IMR-90 (cell line): ENCODE results near the gene DOCK4. TPM values are rescaled to one million over a fixed set of nuclear protein-coding genes. Genes with fewer than 3 reads are reported as not detected.

Source experiments
- ATAC-seq: fragments of 200-7000 bp; cut with Tn5 transposase; 2 replicates; pipeline ENCODE4 v1.9.1; 2020; ENCODE audit warnings: low read depth, mild to moderate bottlenecking, moderate library complexity
- BruUV-seq: library from RNA; stranded (reverse); fragments of 400-500 nt; replicated peaks from 2 replicates; lab custom pipeline; 2021; lab: Mats Ljungman, UMichigan
- CTCF ChIA-PET: fragments of 300-600 bp; formaldehyde crosslinking; extraction: SDS; loops from one replicate; lab custom pipeline; 2021; ENCODE audit warnings: antibody characterized with exemption; lab: Yijun Ruan, JAX
- POLR2A ChIA-PET: fragments of 300-600 bp; sonication (Branson Sonifier 250); formaldehyde crosslinking; loops from one replicate; lab custom pipeline; 2022; ENCODE audit warnings: antibody characterized with exemption; ENCODE audit not compliant: unreplicated experiment; lab: Charles Lee
- DNase-seq: peaks from one replicate; pipeline ENCODE4 v3.0.0; 2013
- H2AFZ ChIP-seq: replicated peaks from 2 replicates; pipeline ENCODE3; 2013; ENCODE audit warnings: low read length, mild to moderate bottlenecking; ENCODE audit not compliant: poor library complexity
- H2AK5ac ChIP-seq: 2 replicates; pipeline ENCODE4 v1.6.1; 2013; ENCODE audit warnings: low read depth, low read length, inconsistent platforms
- H2AK9ac ChIP-seq: replicated peaks from 2 replicates; pipeline ENCODE3; 2013; ENCODE audit warnings: mild to moderate bottlenecking, low read depth, low read length, moderate library complexity; ENCODE audit not compliant: poor library complexity
- H2BK120ac ChIP-seq: 2 replicates; pipeline ENCODE4 v1.6.1; 2013; ENCODE audit warnings: low read depth, low read length, inconsistent platforms
- H2BK15ac ChIP-seq: 3 replicates; pipeline ENCODE4 v1.6.1; 2013; ENCODE audit warnings: low read depth, low read length, inconsistent platforms
- H2BK20ac ChIP-seq: 2 replicates; pipeline ENCODE4 v1.6.1; 2013; ENCODE audit warnings: low read depth, mild to moderate bottlenecking, inconsistent platforms, low read length, moderate library complexity
- H2BK5ac ChIP-seq: 2 replicates; pipeline ENCODE4 v1.6.1; 2013; ENCODE audit warnings: mild to moderate bottlenecking, low read depth, low read length, inconsistent platforms; ENCODE audit not compliant: poor library complexity, severe bottlenecking
- H3K14ac ChIP-seq: replicated peaks from 2 replicates; pipeline ENCODE4 v1.6.1; 2013; ENCODE audit warnings: low read depth, low read length, inconsistent platforms
- H3K18ac ChIP-seq: 2 replicates; pipeline ENCODE4 v1.6.1; 2013; ENCODE audit warnings: low read depth, low read length, control low read depth
- H3K23ac ChIP-seq: 2 replicates; pipeline ENCODE4 v1.6.1; 2013; ENCODE audit warnings: low read depth, low read length, inconsistent platforms
- H3K27ac ChIP-seq: 2 replicates; pipeline ENCODE4 v1.5.1; 2013; ENCODE audit warnings: mild to moderate bottlenecking, control low read depth, low read length; ENCODE audit not compliant: insufficient read depth
- H3K27me3 ChIP-seq: 2 replicates; pipeline ENCODE4 v1.6.1; 2013; ENCODE audit warnings: low read length; ENCODE audit not compliant: control insufficient read depth, insufficient read depth
- H3K36me3 ChIP-seq: 2 replicates; pipeline ENCODE4 v1.6.1; 2013; ENCODE audit warnings: low read length, mixed read lengths; ENCODE audit not compliant: control insufficient read depth, insufficient read depth
- H3K4ac ChIP-seq: 2 replicates; pipeline ENCODE4 v1.6.1; 2013; ENCODE audit warnings: low read depth, low read length, inconsistent platforms
- H3K4me1 ChIP-seq: 2 replicates; pipeline ENCODE4 v1.6.1; 2013; ENCODE audit warnings: low read length, mixed read lengths; ENCODE audit not compliant: control insufficient read depth, insufficient read depth
- H3K4me2 ChIP-seq: 2 replicates; pipeline ENCODE4 v1.6.1; 2013; ENCODE audit warnings: low read depth, mild to moderate bottlenecking, control low read depth, low read length, moderate library complexity
- H3K4me3 ChIP-seq: 2 replicates; pipeline ENCODE4 v1.5.1; 2013; ENCODE audit warnings: low read depth, mild to moderate bottlenecking, control low read depth, low read length, moderate library complexity; ENCODE audit not compliant: insufficient read depth
- H3K56ac ChIP-seq: 2 replicates; pipeline ENCODE4 v1.6.1; 2013; ENCODE audit warnings: low read length, inconsistent platforms; ENCODE audit not compliant: insufficient read depth; ENCODE audit errors: extremely low read depth
- H3K79me1 ChIP-seq, 2 experiments: 2 replicates each; pipeline ENCODE4 v1.6.1; 2013; ENCODE audit warnings: low read length in 2 of 2, inconsistent platforms in 1 of 2, low read depth in 1 of 2
- H3K9ac ChIP-seq: 2 replicates; pipeline ENCODE4 v1.6.1; 2013; ENCODE audit warnings: low read depth, low read length, control low read depth
- H3K9me1 ChIP-seq: 2 replicates; pipeline ENCODE4 v1.6.1; 2013; ENCODE audit warnings: low read length, inconsistent platforms; ENCODE audit not compliant: insufficient read depth
- H3K9me3 ChIP-seq: 2 replicates; pipeline ENCODE4 v1.6.1; 2013; ENCODE audit warnings: low read length; ENCODE audit not compliant: control insufficient read depth, insufficient read depth
- H4K20me1 ChIP-seq: 2 replicates; pipeline ENCODE4 v1.6.1; 2013; ENCODE audit warnings: low read length, inconsistent platforms; ENCODE audit not compliant: insufficient read depth
- H4K5ac ChIP-seq: 2 replicates; pipeline ENCODE4 v1.6.1; 2013; ENCODE audit warnings: mild to moderate bottlenecking, low read depth, low read length, control low read depth
- H4K8ac ChIP-seq, 2 experiments: 2 replicates each; pipeline ENCODE4 v1.6.1; 2013; ENCODE audit warnings: low read depth in 2 of 2, low read length in 2 of 2, control low read depth in 1 of 2, inconsistent platforms in 1 of 2
- H4K91ac ChIP-seq: 2 replicates; pipeline ENCODE4 v1.6.1; 2013; ENCODE audit warnings: low read depth, low read length, inconsistent platforms; ENCODE audit not compliant: insufficient read depth
- BHLHE40 ChIP-seq: fragments of 150-350 bp; IDR thresholded peaks from 2 replicates; pipeline ENCODE4 v1.6.1; 2016; ENCODE audit warnings: mild to moderate bottlenecking, low read depth, low read length
- CEBPB ChIP-seq: IDR thresholded peaks from 2 replicates; pipeline ENCODE4 v1.6.1; 2012; ENCODE audit warnings: low read depth, low read length, improper control_type of control experiment
- CHD1 ChIP-seq: IDR thresholded peaks from 2 replicates; pipeline ENCODE4 v1.6.1; 2012; ENCODE audit warnings: low read depth, low read length, improper control_type of control experiment
- FOS ChIP-seq: fragments of 150-350 bp; IDR thresholded peaks from 2 replicates; pipeline ENCODE4 v1.6.1; 2016; ENCODE audit warnings: low read depth, low read length
- MAFK ChIP-seq: IDR thresholded peaks from 2 replicates; pipeline ENCODE4 v1.6.1; 2012; ENCODE audit warnings: low read depth, low read length, improper control_type of control experiment
- MAZ ChIP-seq: IDR thresholded peaks from 2 replicates; pipeline ENCODE4 v1.6.1; 2012; ENCODE audit warnings: low read depth, mild to moderate bottlenecking, low read length, improper control_type of control experiment, moderate library complexity, borderline replicate concordance
- MXI1 ChIP-seq: IDR thresholded peaks from 2 replicates; pipeline ENCODE4 v1.6.1; 2012; ENCODE audit warnings: low read depth, mild to moderate bottlenecking, low read length, moderate library complexity, borderline replicate concordance
- NFE2L2 ChIP-seq: fragments of 150-350 bp; IDR thresholded peaks from 2 replicates; pipeline ENCODE4 v1.6.1; 2016; ENCODE audit warnings: low read depth, mild to moderate bottlenecking, low read length
- POLR2A ChIP-seq: IDR thresholded peaks from 2 replicates; pipeline ENCODE4 v1.6.1; 2012; ENCODE audit warnings: mild to moderate bottlenecking, low read depth, low read length
- RAD21 ChIP-seq: IDR thresholded peaks from 2 replicates; pipeline ENCODE4 v1.6.1; 2012; ENCODE audit warnings: low read length, improper control_type of control experiment
- RCOR1 ChIP-seq: IDR thresholded peaks from 2 replicates; pipeline ENCODE4 v1.6.1; 2012; ENCODE audit warnings: mild to moderate bottlenecking, low read length, improper control_type of control experiment; ENCODE audit not compliant: insufficient replicate concordance
- RFX5 ChIP-seq: IDR thresholded peaks from 2 replicates; pipeline ENCODE4 v1.8.0; 2012; ENCODE audit warnings: low read depth, mild to moderate bottlenecking, low read length, moderate library complexity
- SMC3 ChIP-seq: fragments of 150-350 bp; IDR thresholded peaks from 2 replicates; pipeline ENCODE4 v1.6.1; 2016; ENCODE audit warnings: low read depth, mild to moderate bottlenecking, antibody characterized with exemption, low read length, moderate library complexity
- WGBS, 2 experiments: methylation state at CpG; one replicate each; pipeline versions ENCODE4 v1.1.5 to v1.1.7; 2013; ENCODE audit warnings: missing lambda C conversion rate in 2 of 2; ENCODE audit not compliant: insufficient read length in 1 of 2; ENCODE audit errors: extremely low coverage in 2 of 2; 5-methylcytosine and 5-hydroxymethylcytosine counted together
- dilution Hi-C: fragments of 300-500 bp; cut with HindIII; formaldehyde crosslinking; loops from one replicate; pipeline ENCODE4 v1.14.3; 2018; ENCODE audit warnings: low sequenced_read_pairs; ENCODE audit not compliant: unreplicated experiment
- in situ Hi-C: fragments of 300-500 bp; cut with MboI; formaldehyde crosslinking; loops from 3 replicates; pipeline ENCODE4 v1.14.3; 2019; ENCODE audit warnings: low sequenced_read_pairs, inconsistent platforms, mixed read lengths
- intact Hi-C: fragments of 100-400 bp; cut with micrococcal nuclease; formaldehyde crosslinking; loops from 2 replicates; pipeline ENCODE4 v1.10.0; 2022
- polyA plus RNA-seq, 3 experiments: library from polyadenylated mRNA; depleted of rRNA; stranded (reverse); fragments of >200 nt; gene quantifications; 2 replicates each; pipeline ENCODE4 v1.2.3, GENCODE V29; 2012; ENCODE audit warnings: low replicate concordance in 1 of 3
- total RNA-seq: library from RNA; depleted of rRNA; stranded (reverse); fragments of >200 nt; gene quantifications from 2 replicates; pipeline ENCODE4 v1.2.3, GENCODE V29; 2012
- TF ChIP-seq, protein P1 (sequence below): fragments of 150-350 bp; IDR thresholded peaks from 2 replicates; pipeline ENCODE4 v1.6.1; 2016; ENCODE audit warnings: low read depth, mild to moderate bottlenecking, low read length, moderate library complexity, borderline replicate concordance
- TF ChIP-seq, protein P2 (sequence below): conservative IDR thresholded peaks from 2 replicates; pipeline ENCODE4 v1.5.1; 2012; ENCODE audit warnings: mild to moderate bottlenecking, low read depth, low read length, improper control_type of control experiment
- TF ChIP-seq, protein P3 (sequence below): fragments of 150-350 bp; IDR thresholded peaks from 2 replicates; pipeline ENCODE4 v1.6.1; 2017; ENCODE audit warnings: mild to moderate bottlenecking, antibody characterized with exemption, low read length, low read depth

DOCK4 gene
- total and polyA plus RNA-seq, 2 of the 4 experiments (the other 2 are of a cell fraction), result 4.4 to 12.2 TPM

DNA sequence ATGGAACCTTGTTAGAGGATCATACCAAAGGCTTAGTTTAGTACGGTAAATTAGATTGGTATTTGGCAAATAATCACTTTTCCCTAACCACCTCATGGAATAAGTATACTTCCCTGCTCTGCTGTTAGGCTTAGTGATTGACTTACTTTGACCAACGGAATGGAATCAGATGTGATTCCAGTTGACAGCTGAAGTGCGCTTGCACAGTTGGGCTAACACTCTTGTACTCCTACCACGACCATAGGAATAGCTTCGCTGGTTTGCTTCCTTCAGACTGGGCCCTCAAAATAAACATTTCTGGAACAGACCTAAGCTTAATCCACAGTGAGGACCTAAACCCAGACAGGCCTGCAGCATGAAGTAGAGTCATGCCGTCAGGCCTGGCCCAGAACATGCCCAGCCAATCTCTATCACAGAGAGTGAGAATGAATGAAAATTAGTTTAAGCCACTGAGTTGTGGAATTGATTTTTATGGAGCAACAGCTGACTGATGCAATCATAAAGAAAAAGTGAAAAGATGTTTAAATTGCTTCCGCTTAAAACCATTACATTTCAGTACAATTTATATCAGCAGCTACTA, 122.3 kb downstream of the DOCK4 start:
- H2BK120ac ChIP-seq, result 0 out of 2 replicates have a peak overlapping the region, but pooled peaks have one; percentile 16
- H3K27me3 ChIP-seq, result no peaks in the 10 kb centered on the region
- no peak overlapping the region; the same call in 1 of the 2 replicates for H3K4me2 ChIP-seq
- no peaks in the 10 kb centered on the region for H3K9me3 ChIP-seq
- H4K91ac ChIP-seq, result no peak overlapping the region
- H3K23ac ChIP-seq, result no peak overlapping the region
- ChIA-PET POLR2A (no interaction called here), CTCF (no interaction called here)
- H2AK9ac ChIP-seq, result no peak overlapping the region
- in situ Hi-C loops, result no loop called here
- TF ChIP-seq FOS, result no peak
- no peak for TF ChIP-seq SMC3
- TF ChIP-seq, protein P1, sequence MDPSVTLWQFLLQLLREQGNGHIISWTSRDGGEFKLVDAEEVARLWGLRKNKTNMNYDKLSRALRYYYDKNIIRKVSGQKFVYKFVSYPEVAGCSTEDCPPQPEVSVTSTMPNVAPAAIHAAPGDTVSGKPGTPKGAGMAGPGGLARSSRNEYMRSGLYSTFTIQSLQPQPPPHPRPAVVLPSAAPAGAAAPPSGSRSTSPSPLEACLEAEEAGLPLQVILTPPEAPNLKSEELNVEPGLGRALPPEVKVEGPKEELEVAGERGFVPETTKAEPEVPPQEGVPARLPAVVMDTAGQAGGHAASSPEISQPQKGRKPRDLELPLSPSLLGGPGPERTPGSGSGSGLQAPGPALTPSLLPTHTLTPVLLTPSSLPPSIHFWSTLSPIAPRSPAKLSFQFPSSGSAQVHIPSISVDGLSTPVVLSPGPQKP, result no peak
- TF ChIP-seq MAZ, result no peak
- TF ChIP-seq CEBPB, result no peak
- TF ChIP-seq, protein P2, sequence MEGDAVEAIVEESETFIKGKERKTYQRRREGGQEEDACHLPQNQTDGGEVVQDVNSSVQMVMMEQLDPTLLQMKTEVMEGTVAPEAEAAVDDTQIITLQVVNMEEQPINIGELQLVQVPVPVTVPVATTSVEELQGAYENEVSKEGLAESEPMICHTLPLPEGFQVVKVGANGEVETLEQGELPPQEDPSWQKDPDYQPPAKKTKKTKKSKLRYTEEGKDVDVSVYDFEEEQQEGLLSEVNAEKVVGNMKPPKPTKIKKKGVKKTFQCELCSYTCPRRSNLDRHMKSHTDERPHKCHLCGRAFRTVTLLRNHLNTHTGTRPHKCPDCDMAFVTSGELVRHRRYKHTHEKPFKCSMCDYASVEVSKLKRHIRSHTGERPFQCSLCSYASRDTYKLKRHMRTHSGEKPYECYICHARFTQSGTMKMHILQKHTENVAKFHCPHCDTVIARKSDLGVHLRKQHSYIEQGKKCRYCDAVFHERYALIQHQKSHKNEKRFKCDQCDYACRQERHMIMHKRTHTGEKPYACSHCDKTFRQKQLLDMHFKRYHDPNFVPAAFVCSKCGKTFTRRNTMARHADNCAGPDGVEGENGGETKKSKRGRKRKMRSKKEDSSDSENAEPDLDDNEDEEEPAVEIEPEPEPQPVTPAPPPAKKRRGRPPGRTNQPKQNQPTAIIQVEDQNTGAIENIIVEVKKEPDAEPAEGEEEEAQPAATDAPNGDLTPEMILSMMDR, result no peak
- no peak for TF ChIP-seq POLR2A
- no peak for TF ChIP-seq RAD21
- TF ChIP-seq MXI1, result no peak
- TF ChIP-seq BHLHE40, result no peak
- no peak for TF ChIP-seq RFX5
- TF ChIP-seq RCOR1, result no peak
- TF ChIP-seq, protein P3, sequence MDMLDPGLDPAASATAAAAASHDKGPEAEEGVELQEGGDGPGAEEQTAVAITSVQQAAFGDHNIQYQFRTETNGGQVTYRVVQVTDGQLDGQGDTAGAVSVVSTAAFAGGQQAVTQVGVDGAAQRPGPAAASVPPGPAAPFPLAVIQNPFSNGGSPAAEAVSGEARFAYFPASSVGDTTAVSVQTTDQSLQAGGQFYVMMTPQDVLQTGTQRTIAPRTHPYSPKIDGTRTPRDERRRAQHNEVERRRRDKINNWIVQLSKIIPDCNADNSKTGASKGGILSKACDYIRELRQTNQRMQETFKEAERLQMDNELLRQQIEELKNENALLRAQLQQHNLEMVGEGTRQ, result no peak
- TF ChIP-seq NFE2L2, result no peak
- TF ChIP-seq MAFK, result no peak
- no peak for TF ChIP-seq CHD1
- H2AK5ac ChIP-seq, result peak overlapping the region; percentile 67
- peak overlapping the region; percentile 68 for H3K18ac ChIP-seq
- H3K4ac ChIP-seq, result peak overlapping the region; percentile 22; the same call in 1 of the 2 replicates
- no peak for DNase-seq
- intact Hi-C loops, result no loop called here
- ATAC-seq, result no peak
- no peaks in the 10 kb centered on the region for H4K20me1 ChIP-seq
- no peak overlapping the region for H3K9ac ChIP-seq
- peaks cover 10% of the 10 kb centered on the region for H3K4me1 ChIP-seq
- H3K4me3 ChIP-seq, result no peak overlapping the region
- H2AFZ ChIP-seq, result no peak overlapping the region
- H3K79me1 ChIP-seq, result peaks cover 0 to 12% of the 10 kb centered on the region in 2 experiments
- H3K14ac ChIP-seq, result peak overlapping the region; percentile 24; the same call in 1 of the 2 replicates
- dilution Hi-C loops, result no loop called here
- 0 out of 2 replicates have a peak, but pooled peaks cover 6% of the 10 kb centered on the region for H3K9me1 ChIP-seq
- H2BK5ac ChIP-seq, result no peak overlapping the region
- peak overlapping the region; percentile 44 for H4K5ac ChIP-seq
- no peak overlapping the region for H2BK20ac ChIP-seq
- 100% methylated on average over 1 of the region's 7 CpGs; no CpG with 5 or more reads in 1 of the 2 experiments for WGBS, 2 experiments
- H2BK15ac ChIP-seq, result 0 out of 3 replicates have a peak overlapping the region, but pooled peaks have one; percentile 19
- peak overlapping the region; percentile 67 for H3K27ac ChIP-seq
- BruUV-seq, result no TSS peak
- H3K36me3 ChIP-seq, result no peaks in the 10 kb centered on the region
- peak overlapping the region; percentile 22 to 26; a peak in 1 of 4 replicates for H4K8ac ChIP-seq
- no peak overlapping the region for H3K56ac ChIP-seq
